HG03457 (cell line): ENCODE measurements around the gene RGL1.

Experiments used
- ATAC-seq: cut with Tn5 transposase; IDR thresholded peaks from one replicate; pipeline ENCODE4 v1.9.1; 2021; ENCODE audit warnings: moderate number of reproducible peaks; ENCODE audit not compliant: unreplicated experiment

Gene RGL1

DNA sequence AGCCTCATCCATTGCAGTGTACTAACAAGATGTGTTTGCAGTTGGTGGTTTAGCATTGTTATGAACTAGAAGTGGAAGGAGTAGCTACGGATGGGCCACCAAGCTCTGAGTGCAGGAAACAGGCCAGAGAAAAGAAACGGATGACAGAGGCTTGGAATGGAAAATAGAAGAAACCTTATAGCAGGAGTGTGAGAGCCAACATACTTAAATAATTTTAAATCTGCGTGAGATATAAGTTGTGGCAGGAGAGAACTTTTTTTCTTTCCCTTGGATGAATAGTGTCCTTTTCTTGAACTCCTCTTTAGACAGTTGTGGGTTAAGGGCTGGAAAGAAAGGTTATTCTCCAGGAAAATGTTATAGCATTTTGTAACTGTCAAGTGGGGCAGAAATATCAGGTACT lies 54.2 kb downstream of the RGL1 start:
- no peak for ATAC-seq

DNA sequence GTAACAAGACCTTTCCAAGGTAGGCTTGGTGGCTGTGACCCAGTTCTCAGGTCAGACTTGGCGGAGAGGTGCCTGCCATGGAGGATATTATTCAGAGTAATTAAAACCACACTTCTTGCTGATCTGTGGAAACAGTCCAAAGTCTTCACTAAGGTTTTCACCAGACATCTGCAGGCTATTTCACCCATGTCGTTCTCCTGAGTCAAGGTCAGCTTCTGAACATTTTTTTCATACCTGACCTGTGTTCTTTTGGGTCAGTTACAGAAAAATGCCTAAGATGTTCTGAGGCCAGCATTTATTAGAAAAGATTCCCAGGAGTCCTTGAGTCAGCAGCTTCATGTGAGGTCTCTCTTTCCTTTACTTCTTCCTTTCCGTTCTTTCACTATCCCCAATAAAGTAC lies 54.9 kb downstream of the RGL1 start:
- no peak for ATAC-seq

DNA sequence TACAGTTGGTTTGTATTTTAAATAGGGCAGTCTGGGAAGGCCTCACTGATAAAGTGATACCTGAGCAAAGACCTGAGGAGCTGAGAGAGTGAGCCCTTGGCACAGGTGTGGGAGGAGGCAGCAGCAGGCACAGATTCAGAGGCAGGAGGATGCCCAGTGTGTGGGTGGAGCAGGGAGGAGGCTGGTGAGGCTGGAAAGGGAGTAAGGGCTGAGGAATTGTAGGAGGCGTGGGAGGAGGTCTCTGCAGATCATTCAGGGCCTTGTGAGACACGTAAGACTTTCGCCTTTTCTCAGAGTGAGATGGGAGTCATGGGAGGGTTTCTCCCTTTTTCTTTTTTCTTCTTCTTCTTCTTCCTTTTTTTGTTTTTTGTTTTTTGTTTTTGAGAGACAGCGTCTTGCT lies 58.0 kb downstream of the RGL1 start:
- no peak for ATAC-seq

DNA sequence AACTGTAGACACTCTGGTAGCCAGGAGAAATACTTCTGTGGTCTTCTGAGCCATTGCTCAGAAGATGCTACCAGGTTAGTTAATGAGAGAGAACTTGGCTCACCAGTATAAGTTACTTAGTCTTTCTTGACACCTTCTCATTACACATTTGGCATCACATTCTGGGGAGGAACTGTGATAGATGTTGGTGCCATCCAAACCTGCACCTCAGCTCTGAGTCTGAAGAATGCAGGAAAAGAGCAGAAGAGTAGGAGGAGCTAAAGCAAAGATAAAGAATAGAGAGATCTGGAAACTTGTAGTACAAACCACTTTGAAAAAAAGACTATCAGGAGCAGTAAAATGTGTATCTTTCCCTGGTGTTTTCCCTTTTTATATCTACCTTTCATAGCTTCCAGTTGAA lies 58.9 kb downstream of the RGL1 start:
- ATAC-seq, result no peak

DNA sequence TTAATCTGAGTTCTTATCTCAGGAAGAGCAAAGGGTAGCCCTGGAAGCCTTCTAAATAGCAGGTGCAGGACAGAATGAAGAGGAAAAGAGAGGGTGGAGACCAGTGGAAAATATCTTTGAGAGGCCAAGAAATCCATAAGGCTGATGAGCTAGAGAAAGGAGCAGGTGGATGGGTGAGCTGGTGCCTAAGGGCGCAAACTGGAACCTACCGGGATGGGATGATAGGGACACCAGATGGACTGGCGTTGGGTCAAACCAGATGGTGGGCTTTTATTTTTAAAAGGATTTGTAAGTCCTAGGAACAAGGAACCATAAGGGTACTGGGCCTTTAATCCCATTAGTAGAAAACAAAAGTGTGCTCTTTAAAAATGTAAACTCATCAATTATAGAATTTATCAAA lies 59.7 kb downstream of the RGL1 start:
- ATAC-seq, result no peak

DNA sequence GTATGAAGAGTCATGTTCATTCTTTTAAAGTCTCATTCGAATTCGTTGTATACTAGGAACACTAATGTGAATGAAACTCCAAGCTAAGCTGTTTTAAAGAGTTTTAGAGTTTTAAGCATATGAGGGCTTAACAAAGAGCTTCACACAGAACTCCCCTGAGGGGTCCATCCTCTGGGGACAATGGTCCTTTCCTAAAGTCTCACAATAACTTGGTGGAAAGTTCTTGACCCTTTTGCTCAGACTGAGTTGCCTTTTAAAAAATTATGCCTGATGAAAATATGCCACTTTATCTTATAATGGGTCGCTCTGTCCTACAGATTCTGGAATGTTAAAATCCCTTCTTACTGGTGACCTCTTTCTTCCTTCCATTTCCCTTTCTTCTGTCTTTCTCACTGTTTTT lies 64.3 kb downstream of the RGL1 start:
- ATAC-seq, result no peak

DNA sequence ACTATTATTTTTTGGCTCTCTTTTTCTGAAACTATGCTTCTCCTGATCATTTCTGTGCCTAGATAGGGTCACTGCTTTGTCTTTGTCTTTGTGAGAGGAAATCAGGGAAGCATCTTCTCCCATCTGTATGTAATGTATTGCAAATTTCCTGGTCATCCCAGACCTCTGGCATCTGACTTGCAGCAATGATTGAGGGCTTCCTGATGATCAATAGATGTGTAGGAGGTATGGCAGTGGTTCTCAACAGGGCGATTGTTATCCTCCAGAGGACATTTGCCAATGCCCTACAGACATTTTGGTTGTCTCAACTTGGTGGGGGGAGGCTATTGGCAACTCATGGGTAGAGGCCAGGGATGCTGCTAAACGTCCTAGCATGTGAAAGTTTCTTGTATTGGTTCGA lies 64.7 kb downstream of the RGL1 start:
- no peak for ATAC-seq

DNA sequence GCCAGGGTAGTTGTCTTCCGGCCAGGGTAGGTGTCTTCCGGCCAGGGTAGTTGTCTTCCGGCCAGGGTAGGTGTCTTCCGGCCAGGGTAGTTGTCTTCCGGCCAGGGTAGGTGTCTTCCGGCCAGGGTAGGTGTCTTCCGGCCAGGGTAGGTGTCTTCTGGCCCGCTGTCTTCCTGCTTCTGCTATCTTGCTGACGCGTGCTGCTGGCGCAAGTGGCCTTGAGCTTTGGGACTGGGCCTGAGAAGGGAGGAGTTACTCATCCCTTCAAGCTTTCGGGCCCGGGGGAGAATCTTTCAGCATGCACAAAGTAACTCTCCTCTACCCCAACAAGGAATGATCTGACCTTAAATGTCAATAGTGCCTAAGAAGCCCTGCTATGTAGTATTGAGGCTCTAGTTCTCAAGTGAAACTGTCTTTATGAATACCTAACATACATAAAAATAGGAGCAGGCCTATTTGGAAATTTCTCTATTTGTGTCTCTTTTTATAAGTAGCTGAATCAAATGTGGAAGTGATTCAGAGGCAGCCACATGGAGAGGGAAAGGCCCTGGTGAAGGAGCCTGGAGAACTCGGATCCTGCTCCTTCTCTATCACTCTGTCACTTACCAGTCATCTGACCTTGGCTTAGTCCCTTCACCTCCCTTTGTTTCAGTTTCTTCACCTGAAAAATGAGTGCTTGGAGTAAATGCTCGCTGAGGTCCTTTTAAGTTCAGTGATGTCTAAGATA lies 65.6 kb downstream of the RGL1 start:
- no peak for ATAC-seq

DNA sequence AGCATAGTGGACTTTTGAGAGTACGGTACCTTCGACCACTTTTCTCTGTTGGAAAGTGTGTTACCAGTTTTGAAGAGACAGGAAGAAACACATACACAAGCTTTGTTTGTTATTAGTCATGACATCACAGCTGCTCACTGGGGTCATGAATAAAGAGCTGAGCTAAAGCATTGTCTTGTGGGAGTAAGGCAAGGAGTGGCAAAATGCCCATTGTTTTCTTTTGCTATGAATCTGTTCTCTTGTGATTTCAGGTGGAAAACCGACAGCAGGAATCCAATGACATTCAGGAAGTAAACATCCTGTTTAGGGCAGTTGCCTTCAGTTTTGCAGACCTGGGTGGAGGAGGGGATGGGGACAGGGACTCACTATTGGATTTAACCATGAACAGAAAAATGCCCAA lies 66.2 kb downstream of the RGL1 start:
- no peak for ATAC-seq

DNA sequence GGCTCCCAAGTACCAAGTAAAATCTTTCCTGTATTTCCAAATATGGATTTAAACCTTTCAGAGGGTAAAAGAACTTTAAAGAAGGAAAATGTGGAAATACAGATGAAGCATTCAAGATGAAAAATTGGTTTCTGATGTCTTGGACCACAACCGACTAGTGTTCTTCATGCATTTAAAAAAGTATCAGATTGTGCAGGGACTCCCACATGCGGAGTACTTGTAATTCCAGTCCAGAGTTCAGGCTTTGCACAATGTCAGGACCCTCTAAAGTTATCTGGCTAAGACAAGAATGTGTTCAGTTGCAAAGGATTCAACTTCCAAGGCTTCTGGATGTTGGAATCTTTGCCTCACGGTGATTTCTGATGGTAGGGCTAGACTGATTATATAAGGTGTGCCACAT lies 66.7 kb downstream of the RGL1 start:
- ATAC-seq, result no peak

DNA sequence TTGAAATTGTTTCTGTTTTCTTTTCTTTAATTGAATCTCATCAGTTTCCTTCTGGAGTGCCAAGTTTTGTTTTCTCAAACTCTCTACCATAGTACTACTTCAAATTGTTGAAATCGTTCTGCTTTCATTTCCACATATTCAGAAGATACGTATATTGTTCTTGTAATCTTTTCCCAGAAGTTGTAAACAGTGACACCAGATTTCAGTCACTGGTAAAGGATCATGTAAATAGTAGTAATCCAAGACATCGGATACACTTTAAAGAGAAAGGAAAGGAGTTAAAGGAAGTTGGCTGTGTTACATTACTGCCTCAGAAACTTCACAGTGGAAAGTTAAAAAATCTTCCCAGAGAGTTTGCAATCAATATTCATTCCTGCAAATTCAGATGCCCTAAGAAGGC lies 67.5 kb downstream of the RGL1 start:
- no peak for ATAC-seq

DNA sequence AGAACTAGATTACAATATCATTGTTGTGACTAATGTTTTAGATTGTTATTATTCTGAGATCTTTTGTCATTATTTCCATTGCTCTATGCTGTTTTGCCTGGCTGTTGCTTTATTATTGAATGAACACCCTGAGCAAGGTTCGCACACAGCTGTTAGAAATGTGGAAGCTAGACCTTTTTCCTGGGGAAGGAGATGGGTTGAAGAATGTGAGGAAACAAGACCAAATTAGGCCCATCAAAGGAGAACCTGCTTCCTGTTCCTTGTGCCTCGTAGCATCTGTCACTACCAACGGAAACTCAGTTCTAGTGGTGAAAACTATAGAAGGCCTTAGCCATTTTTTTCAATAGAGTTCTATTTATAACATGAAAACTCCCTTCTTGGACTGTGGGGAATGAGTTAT lies 68.7 kb downstream of the RGL1 start:
- ATAC-seq, result no peak

DNA sequence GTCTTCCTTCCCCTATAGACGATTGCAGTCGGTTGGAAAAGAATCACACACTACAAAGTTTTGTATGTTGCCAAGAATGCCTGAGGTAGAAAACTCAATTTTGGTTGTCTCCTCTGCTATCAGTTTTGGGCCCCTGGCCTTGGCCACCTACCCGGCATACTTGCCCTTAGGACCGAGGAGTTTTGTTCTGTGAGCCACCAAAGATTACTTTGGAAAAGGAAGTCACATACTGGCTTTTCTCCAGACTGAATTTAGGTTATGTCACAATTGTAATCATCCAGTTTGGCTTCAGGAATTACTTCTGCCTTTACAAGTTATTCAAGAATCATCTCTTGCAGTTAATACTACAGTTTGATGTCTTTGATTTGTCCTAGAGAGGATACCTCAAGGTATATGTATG lies 71.4 kb downstream of the RGL1 start:
- no peak for ATAC-seq

DNA sequence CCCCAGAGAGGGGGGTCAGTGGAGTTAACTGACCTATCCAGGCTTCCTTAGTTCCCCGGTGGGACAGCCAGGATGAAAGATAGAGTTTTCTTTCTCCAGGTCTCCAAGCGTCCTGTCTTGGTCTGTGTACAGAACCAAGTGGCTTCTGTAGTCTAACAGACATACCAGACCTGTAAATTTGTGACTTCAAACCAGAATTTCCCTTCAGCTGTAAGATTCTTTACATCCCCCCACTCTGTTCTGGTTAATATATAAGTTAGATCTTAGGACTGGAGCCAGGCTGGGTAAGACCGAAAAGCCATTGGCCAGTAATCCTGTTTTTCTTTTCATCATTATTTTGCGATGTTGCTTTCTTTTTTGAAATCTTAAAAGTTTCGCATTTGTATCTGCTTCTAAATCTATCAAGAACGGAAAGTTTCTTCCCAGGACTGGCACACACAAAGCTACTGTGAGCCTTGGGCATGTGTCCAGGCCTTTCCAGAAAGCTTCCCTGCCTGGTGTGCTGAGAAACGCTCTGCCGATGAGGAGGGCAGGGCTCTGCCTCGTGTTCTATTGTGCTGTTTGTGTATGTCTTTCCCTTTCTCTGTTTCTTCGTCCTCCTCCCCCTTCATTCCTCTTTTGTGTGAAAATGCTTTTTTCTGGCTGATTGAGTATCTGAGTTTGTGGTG lies 72.3 kb downstream of the RGL1 start:
- no peak for ATAC-seq

DNA sequence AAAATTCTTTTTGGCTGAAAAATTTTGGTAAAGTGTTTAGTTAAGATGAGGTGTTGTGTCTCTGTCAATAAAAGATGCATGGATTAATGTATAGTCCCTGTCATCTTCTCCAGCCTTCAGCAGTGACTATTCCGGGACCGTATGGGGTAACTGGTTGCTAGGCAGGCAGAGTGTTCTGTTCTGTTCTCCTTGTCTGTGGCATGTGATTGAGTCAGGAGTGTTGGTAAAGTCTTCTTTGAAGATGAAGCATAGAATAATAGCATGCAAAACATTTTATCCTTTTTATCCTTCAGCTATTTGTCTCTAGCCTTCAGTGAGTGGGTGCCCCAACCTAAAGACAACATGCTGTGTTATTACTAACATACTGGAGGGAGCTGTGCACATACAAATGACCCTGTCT lies 74.6 kb downstream of the RGL1 start:
- ATAC-seq, result no peak

DNA sequence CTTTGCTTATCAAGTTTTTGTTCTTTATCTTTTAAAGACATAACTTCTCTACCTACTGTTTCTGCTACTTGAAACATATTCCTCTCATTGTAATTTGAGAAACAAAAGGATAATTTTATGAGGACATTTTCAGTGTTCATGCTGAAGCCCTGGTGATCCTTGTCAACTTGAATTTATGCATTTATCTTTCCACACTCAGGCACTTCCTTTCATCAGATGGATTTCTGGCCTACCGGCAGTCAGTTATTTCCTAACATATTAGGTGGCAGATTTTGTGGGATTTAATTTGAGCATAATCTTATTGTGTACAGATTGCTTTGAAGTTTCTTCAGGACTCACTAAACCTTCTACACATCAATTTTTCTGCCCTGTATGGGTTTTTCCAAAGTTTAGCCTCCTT lies 75.0 kb downstream of the RGL1 start:
- no peak for ATAC-seq

DNA sequence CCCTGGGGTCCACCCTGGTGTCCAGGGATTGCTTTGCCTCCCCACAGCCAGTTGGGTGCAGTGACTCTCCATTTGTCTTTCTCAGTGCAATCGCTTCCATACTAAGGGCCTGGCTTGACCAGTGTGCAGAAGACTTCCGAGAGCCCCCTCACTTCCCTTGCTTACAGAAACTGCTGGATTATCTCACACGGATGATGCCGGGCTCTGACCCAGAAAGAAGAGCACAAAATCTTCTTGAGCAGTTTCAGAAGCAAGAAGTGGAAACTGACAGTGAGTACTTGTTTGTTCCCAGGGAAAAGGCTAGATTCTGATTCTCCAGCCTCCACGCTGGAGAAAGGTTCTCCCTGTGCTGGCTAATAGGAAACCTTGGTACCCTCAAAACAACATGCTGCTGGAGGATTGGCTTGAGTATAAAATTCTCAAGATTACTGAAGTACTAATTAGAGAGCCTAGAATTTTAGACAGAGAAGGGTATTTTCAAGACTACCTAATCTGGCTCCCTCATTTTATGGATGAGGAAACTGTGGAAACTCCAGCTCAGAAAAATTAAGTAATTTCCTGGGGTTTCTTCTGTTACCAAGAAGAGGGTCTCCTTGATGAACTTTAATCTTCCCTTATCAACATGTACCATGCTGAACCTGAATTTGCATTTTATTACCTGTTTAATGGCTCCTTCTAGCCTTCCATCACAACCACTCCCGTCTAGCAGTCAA lies 75.8 kb downstream of the RGL1 start:
- ATAC-seq, result no peak

DNA sequence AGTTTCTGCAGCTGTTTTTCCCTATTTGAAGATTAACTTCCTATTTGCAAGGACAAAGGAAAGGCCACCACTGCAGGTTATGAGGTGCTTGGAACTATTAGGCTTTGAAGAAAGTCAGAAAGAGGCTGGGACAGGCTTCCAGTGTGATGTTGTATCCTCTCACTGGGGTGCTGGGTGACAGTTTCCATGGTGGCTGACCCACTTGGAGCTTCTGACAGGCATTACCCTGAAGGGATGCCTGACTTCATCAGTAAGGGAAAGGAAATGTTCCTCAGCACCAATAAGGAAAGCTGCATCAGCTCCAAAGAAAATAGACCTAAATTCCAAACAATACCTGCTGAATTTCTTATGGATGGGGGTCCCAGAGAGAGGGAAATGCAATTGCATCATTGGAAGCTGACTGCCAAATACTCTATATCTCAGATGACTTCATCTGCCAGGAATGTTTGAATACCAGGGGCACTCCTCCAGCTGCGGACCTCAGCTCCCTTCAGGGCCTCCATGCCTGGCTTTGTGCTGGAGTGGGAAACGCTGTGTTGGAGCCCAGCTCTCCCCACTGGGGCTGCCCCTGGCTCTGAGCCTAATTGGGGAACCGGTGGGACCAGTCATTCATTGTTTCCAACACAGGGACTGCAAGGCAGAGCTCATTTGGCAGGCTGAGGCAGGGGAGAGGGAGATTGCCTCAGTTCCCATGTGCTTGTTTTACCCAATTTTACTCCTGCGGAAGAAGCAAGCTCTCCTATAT lies 76.6 kb downstream of the RGL1 start:
- no peak for ATAC-seq

DNA sequence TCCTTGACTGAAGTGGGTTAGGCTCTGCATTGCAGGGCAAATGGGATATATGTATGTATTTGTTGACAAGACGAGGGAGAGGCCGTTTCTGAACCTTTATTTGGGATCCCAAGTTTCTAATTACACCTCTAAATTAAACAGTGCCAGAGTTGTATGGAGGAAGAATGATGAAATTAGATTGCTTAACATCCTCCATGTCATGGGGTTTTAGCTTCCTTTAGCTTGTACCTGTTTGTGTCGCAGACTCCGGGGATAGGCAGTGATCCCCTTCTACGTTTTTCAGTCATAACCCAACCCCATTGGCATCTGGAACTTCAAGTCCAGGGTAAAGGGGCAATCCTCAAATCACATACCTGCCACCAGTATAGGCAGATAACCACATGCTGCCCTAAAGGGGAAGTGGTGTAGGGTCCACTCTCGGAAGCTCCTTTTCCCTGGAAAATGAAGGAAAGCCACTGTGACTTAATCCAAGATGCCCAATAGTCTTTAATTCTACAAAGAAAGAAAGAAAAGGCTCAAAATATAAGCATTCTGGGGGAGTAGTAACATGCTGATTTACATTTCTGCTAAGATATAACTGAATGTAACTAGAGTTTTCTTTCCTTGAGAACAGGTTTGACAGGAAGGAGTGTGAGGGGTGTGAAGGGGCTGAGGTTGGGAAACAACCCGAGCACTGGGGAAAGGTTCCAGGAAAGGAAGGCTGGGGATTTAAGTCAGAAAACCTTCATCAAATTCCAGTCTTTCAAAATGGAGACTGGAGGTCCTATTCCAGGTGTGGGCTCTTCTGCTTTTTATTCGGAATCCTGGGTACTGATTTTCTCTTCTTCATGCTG lies 77.6 kb downstream of the RGL1 start:
- no peak for ATAC-seq

DNA sequence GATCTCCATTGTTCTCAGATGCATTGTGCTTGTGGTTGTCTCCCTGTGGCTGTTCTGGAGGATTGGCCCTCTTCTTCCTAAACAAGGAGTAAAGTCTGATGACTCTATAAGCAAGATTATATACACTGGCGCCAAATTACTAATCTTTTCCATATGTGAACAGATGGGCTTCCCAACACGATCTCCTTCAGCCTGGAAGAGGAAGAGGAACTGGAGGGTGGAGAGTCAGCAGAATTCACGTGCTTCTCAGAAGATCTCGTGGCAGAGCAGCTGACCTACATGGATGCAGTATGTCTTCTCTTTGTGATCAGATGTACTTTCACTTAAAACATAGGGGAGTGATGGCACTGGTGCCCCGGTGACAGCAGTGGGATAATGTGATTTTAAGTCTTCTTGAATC lies 78.7 kb downstream of the RGL1 start:
- ATAC-seq, result no peak

DNA sequence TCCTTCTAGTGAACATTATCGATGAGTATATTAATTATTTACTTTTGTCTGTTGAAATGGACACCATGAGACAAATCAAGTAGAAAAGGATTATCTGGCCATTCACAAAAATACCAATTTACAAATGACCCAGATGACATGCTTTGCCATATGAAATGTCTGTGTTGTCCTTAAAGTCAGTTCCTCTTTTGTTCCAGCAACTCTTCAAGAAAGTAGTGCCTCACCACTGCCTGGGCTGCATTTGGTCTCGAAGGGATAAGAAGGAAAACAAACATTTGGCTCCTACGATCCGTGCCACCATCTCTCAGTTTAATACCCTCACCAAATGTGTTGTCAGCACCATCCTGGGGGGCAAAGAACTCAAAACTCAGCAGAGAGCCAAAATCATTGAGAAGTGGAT lies 79.6 kb downstream of the RGL1 start:
- ATAC-seq, result no peak
